Prostate gland (tissue), 2 donors: ENCODE data around the gene SCGB1A1.

Experiments used
- CTCF ChIP-seq, 4 experiments: fragments of 200-600 bp in 2 of 4; fragments of 450-650 bp in 2 of 4; sonication (generic) in 2 of 4; IDR thresholded peaks; 1 replicate in 3 of 4; 2 replicates in 1 of 4; pipeline ENCODE4 v1.5.1; 2016 to 2019; ENCODE audit warnings: antibody characterized with exemption in 4 of 4, mild to moderate bottlenecking in 2 of 4, moderate library complexity in 2 of 4
- POLR2AphosphoS5 ChIP-seq: sonication (generic); formaldehyde crosslinking; IDR thresholded peaks from one replicate; pipeline ENCODE4 v1.6.1; 2017; ENCODE audit warnings: antibody characterized with exemption

- no peak for TF ChIP-seq CTCF (IDR thresholded peaks at IDR 0.05)
- no peak for TF ChIP-seq POLR2AphosphoS5
Observed at GRCh38 chr11:62452839-62453468, 34.1 kb downstream of the SCGB1A1 start.
